GM12891 (cell line): ENCODE measurements around the gene SLC30A2.

Source experiments
- POLR2A ChIP-seq: IDR thresholded peaks from 2 replicates; pipeline ENCODE4 v1.6.1; 2011; ENCODE audit warnings: low read depth, low read length, control low read depth
- POLR2AphosphoS5 ChIP-seq: IDR thresholded peaks from 2 replicates; pipeline ENCODE4 v1.6.1; 2011; ENCODE audit warnings: low read depth, low read length, control low read depth

- TF ChIP-seq POLR2AphosphoS5 (no peak), POLR2A (no peak)
Observed at GRCh38 chr1:26047278-26047874, 1.5 kb upstream of the SLC30A2 start.
